Measurements from ENCODE around the gene CD53.

The CD53 gene

GRCh38 chr1:110878591-110878990 lies 5.6 kb downstream of the CD53 start:
- Histone ChIP-seq H3K4me3 (replicated peaks; ENCODE audit: low read depth, low read length) (peak overlapping the region; percentile 91), H3K27me3 (replicated peaks; ENCODE audit: control insufficient read depth, insufficient read depth, low read length) (no peaks in the 10 kb centered on the region), H3K36me3 (ENCODE audit: control insufficient read depth, insufficient read depth, low read length) (peaks cover 12% of the 10 kb centered on the region)
- DNase-seq (ENCODE audit: extremely low read depth, insufficient read length) = no peak
- TF ChIP-seq, protein P1, sequence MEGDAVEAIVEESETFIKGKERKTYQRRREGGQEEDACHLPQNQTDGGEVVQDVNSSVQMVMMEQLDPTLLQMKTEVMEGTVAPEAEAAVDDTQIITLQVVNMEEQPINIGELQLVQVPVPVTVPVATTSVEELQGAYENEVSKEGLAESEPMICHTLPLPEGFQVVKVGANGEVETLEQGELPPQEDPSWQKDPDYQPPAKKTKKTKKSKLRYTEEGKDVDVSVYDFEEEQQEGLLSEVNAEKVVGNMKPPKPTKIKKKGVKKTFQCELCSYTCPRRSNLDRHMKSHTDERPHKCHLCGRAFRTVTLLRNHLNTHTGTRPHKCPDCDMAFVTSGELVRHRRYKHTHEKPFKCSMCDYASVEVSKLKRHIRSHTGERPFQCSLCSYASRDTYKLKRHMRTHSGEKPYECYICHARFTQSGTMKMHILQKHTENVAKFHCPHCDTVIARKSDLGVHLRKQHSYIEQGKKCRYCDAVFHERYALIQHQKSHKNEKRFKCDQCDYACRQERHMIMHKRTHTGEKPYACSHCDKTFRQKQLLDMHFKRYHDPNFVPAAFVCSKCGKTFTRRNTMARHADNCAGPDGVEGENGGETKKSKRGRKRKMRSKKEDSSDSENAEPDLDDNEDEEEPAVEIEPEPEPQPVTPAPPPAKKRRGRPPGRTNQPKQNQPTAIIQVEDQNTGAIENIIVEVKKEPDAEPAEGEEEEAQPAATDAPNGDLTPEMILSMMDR (IDR thresholded peaks at IDR 0.05; ENCODE audit: insufficient read depth, low read length, poor library complexity, severe bottlenecking) = no peak

DNA sequence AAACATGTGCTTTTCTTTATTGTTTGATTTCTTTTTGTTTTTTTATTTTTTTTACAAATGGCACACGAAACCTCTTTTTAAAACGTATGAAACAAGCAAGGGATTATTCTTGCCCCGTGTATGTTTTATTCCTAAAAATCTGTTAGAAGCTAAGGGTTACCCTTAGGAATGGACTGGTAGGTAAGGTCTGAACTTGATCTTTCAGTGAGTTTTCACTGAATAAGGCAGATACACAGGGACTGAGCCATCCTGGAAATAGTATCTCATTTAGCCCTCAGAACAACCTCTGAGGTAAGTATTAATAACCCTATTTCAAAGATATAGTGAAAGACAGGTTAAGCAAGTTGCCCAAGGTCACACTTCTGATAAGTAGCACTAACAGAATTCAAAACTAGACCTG lies 6.0 kb downstream of the CD53 start:
- TF ChIP-seq, protein P1 (IDR thresholded peaks at IDR 0.05; ENCODE audit: insufficient read depth, low read length, poor library complexity, severe bottlenecking) = no peak
- peaks cover 12% of the 10 kb centered on the region for H3K36me3 ChIP-seq (ENCODE audit: control insufficient read depth, insufficient read depth, low read length)
- H3K4me3 ChIP-seq (replicated peaks; ENCODE audit: low read depth, low read length) = peak overlapping the region; percentile 91
- DNase-seq (ENCODE audit: extremely low read depth, insufficient read length) = no peak
- H3K27me3 ChIP-seq (replicated peaks; ENCODE audit: control insufficient read depth, insufficient read depth, low read length) = no peaks in the 10 kb centered on the region

DNA sequence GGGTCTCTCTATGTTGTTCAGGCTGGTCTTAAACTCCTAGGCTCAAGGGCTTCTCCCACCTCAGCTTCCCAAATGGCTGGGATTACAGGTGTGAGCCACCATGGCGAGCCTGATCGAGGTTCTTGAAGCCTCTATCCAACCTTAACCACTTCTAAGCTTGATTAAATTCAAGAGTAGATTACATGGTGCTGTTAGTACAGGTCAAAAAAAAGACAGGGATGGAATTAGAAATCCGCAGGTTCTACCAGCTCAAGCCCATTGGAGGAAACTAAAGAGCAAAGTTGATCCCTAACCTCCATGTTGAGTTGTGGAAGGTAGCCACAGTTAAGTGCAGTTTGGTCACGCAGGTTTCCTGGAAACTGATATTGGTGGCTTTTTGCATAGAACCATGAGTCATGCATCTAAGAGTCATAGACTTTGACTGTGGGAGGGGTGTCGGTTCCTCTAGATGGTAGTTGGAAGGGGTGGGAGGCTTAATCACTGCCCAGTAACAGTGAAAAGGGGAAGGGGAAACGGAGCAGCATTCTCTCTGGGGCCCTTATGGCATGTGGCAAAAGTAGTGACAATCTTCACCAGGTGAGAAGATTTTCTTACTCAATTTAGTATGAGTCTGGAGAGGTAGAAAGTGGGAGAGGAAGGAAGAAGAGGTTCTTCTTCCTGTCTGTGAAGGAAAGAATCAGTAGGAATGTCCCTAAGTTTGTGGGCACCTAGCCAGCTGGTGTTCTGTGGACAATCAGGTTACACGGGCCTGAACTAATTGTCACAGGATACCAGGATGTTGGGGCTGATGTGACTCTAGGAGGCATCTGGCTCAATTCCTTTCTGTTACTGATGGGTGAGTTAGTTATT lies 7.0 kb downstream of the CD53 start:
- Histone ChIP-seq H3K36me3 (ENCODE audit: control insufficient read depth, insufficient read depth, low read length) (peaks cover 7% of the 10 kb centered on the region), H3K4me3 (replicated peaks; ENCODE audit: low read depth, low read length) (peak overlapping the region; percentile 91), H3K27me3 (replicated peaks; ENCODE audit: control insufficient read depth, insufficient read depth, low read length) (no peaks in the 10 kb centered on the region)
- TF ChIP-seq, protein P1 (IDR thresholded peaks at IDR 0.05; ENCODE audit: insufficient read depth, low read length, poor library complexity, severe bottlenecking) = no peak
- peak; percentile 42 for DNase-seq (ENCODE audit: extremely low read depth, insufficient read length)

- Histone ChIP-seq H3K4me3 (replicated peaks; ENCODE audit: low read depth, low read length) (peak overlapping the region; percentile 31), H3K27me3 (replicated peaks; ENCODE audit: control insufficient read depth, insufficient read depth, low read length) (no peaks in the 10 kb centered on the region), H3K36me3 (ENCODE audit: control insufficient read depth, insufficient read depth, low read length) (peaks cover 2% of the 10 kb centered on the region)
- DNase-seq (ENCODE audit: extremely low read depth, insufficient read length) = no peak
- TF ChIP-seq, protein P1 (IDR thresholded peaks at IDR 0.05; ENCODE audit: insufficient read depth, low read length, poor library complexity, severe bottlenecking) = no peak
Measured at GRCh38 chr1:110880708-110881374, 7.9 kb downstream of the CD53 start.

DNA sequence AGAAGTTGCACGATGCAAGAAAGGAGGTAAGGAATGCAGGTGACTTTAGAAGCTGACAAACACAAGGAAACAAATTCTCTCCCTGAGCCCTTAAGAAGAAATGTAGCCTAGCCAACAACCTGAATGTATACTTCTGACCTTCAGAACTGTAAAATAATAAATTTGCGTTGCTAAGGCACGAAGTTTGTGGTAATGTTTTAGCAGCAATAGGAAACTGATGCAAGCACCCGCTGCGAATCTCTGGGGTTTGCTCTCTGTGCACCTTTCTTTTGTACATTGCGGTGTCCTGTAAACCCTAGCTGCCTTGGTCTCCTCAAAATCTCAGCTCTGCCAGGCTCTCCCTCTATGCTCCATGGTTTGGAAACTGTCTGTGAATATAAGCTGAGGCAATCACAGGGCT lies 15.1 kb downstream of the CD53 start:
- no peak overlapping the region for H3K4me3 ChIP-seq (replicated peaks; ENCODE audit: low read depth, low read length)
- TF ChIP-seq, protein P1 (IDR thresholded peaks at IDR 0.05; ENCODE audit: insufficient read depth, low read length, poor library complexity, severe bottlenecking) = no peak
- H3K27me3 ChIP-seq (replicated peaks; ENCODE audit: control insufficient read depth, insufficient read depth, low read length) = no peaks in the 10 kb centered on the region
- H3K36me3 ChIP-seq (ENCODE audit: control insufficient read depth, insufficient read depth, low read length) = peaks cover 17% of the 10 kb centered on the region
- no peak for DNase-seq (ENCODE audit: extremely low read depth, insufficient read length)

Measured in GM06990 (cell line).